ENCODE measurements around the gene SMO.
"Not testable (repeated sequence)": the region's sequence is repeated elsewhere in the genome, so short reads cannot be mapped to it uniquely, and the experiment has no call there.

SMO gene

GRCh38 chr7:129240119-129240820, 51.8 kb downstream of the SMO start:
- no peak for DNase-seq

GRCh38 chr7:129244220-129244619, 55.8 kb downstream of the SMO start:
- no peak for DNase-seq

GRCh38 chr7:129245533-129245932, 57.1 kb downstream of the SMO start:
- no peak for DNase-seq

- no peak for DNase-seq
Observed at GRCh38 chr7:129247087-129247486, 58.7 kb downstream of the SMO start.

GRCh38 chr7:129252128-129252527, 63.7 kb downstream of the SMO start:
- DNase-seq = no peak

- not testable (repeated sequence) for DNase-seq
Observed at GRCh38 chr7:129252603-129253002, 64.2 kb downstream of the SMO start.

GRCh38 chr7:129255800-129256199, 67.4 kb downstream of the SMO start:
- DNase-seq = peak; percentile 28 to 31

- DNase-seq = no peak
Observed at GRCh38 chr7:129256221-129256620, 67.8 kb downstream of the SMO start.

GRCh38 chr7:129257168-129257567, 68.7 kb downstream of the SMO start:
- DNase-seq = peak; percentile 18 to 38

- DNase-seq = no peak
Observed at GRCh38 chr7:129258649-129259389, 70.4 kb downstream of the SMO start.

GRCh38 chr7:129262324-129262723, 73.9 kb downstream of the SMO start:
- no peak for DNase-seq

All from inflammatory macrophage (primary cell).